GM23248 (cell line): ENCODE measurements around the gene TRAPPC12. TPM values are rescaled to one million over a fixed set of nuclear protein-coding genes. Genes with fewer than 3 reads are reported as not detected.

ENCODE experiments used
- DNase-seq: peaks from one replicate; pipeline ENCODE4 v3.0.0-alpha.2; 2015
- H2AFZ ChIP-seq: fragments of 200-600 bp; sonication (generic); 2 replicates; pipeline ENCODE4 v1.6.1; 2016; ENCODE audit warnings: antibody characterized with exemption
- H3F3A ChIP-seq: fragments of 200-600 bp; sonication (generic); 2 replicates; pipeline ENCODE4 v1.6.1; 2016; ENCODE audit warnings: mild to moderate bottlenecking, antibody characterized with exemption, mixed run types; ENCODE audit not compliant: insufficient read depth
- H3K27ac ChIP-seq: fragments of 200-600 bp; sonication (generic); 2 replicates; pipeline ENCODE4 v1.5.1; 2016; ENCODE audit warnings: mild to moderate bottlenecking
- H3K27me3 ChIP-seq: fragments of 200-600 bp; sonication (generic); replicated peaks from 2 replicates; pipeline ENCODE4 v1.6.1; 2016; ENCODE audit warnings: mild to moderate bottlenecking; ENCODE audit not compliant: insufficient read depth
- H3K36me3 ChIP-seq: fragments of 200-600 bp; sonication (generic); 2 replicates; pipeline ENCODE4 v1.6.1; 2016; ENCODE audit warnings: low read depth, mild to moderate bottlenecking
- H3K4me1 ChIP-seq: fragments of 200-600 bp; sonication (generic); 2 replicates; pipeline ENCODE4 v1.6.1; 2016; ENCODE audit warnings: mild to moderate bottlenecking; ENCODE audit not compliant: insufficient read depth
- H3K4me2 ChIP-seq: fragments of 200-600 bp; sonication (generic); one replicate; pipeline ENCODE4 v1.6.1; 2016; ENCODE audit warnings: mild to moderate bottlenecking; ENCODE audit not compliant: unreplicated experiment
- H3K4me3 ChIP-seq: fragments of 200-600 bp; sonication (generic); 2 replicates; pipeline ENCODE4 v1.5.1; 2016; ENCODE audit warnings: mild to moderate bottlenecking
- H3K79me2 ChIP-seq: fragments of 200-600 bp; sonication (generic); 2 replicates; pipeline ENCODE4 v1.6.1; 2016; ENCODE audit warnings: mild to moderate bottlenecking; ENCODE audit not compliant: insufficient read depth
- H3K9ac ChIP-seq: fragments of 200-600 bp; sonication (generic); 2 replicates; pipeline ENCODE4 v1.6.1; 2016; ENCODE audit warnings: mild to moderate bottlenecking
- H3K9me2 ChIP-seq: fragments of 200-600 bp; sonication (generic); 2 replicates; pipeline ENCODE4 v1.6.1; 2016; ENCODE audit warnings: mixed run types, mild to moderate bottlenecking, moderate library complexity; ENCODE audit not compliant: insufficient read depth
- H3K9me3 ChIP-seq: fragments of 200-600 bp; sonication (generic); one replicate; pipeline ENCODE4 v1.6.1; 2017; ENCODE audit warnings: low read depth
- H4K20me1 ChIP-seq: fragments of 200-600 bp; sonication (generic); 2 replicates; pipeline ENCODE4 v1.6.0; 2016; ENCODE audit not compliant: insufficient read depth
- EZH2 ChIP-seq: fragments of 200-600 bp; sonication (generic); IDR thresholded peaks from 2 replicates; pipeline ENCODE4 v1.6.1; 2018; ENCODE audit warnings: antibody characterized with exemption, mild to moderate bottlenecking; ENCODE audit not compliant: insufficient read depth, poor library complexity, severe bottlenecking
- EZH2phosphoT487 ChIP-seq: fragments of 200-600 bp; sonication (generic); IDR thresholded peaks from 2 replicates; pipeline ENCODE4 v1.6.1; 2018; ENCODE audit warnings: antibody characterized with exemption, moderate library complexity, mild to moderate bottlenecking, low read depth; ENCODE audit not compliant: insufficient read depth
- WGBS, 2 experiments: methylation state at CpG; one replicate each; pipeline ENCODE4 v1.1.6; 2015 to 2017; ENCODE audit warnings: low lambda C conversion rate in 2 of 2, low coverage in 1 of 2; ENCODE audit errors: missing lambda C conversion rate in 2 of 2; 5-methylcytosine and 5-hydroxymethylcytosine counted together
- in situ Hi-C: fragments of 300-500 bp; cut with MboI; formaldehyde crosslinking; loops from 2 replicates; pipeline ENCODE4 v1.15.0; 2020
- polyA plus RNA-seq: library from polyadenylated mRNA; unstranded; fragments of >200 nt; fragmentation: Nextera tagmentation; extraction: Ambion mirVana; gene quantifications from 2 replicates; pipeline ENCODE4 v1.2.1, GENCODE V29; 2016
- total RNA-seq: library from RNA; depleted of rRNA; stranded (reverse); fragments of >200 nt; shearing (Covaris generic); gene quantifications from 2 replicates; pipeline ENCODE4 v1.2.3, GENCODE V29; 2014; rRNA removed

TRAPPC12 gene
- total RNA-seq = 48.1 and 70.4 TPM in 2 replicates
- polyA plus RNA-seq = 29.3 and 30.4 TPM in 2 replicates

GRCh38 chr2:3379647-3380534 lies at the start of gene TRAPPC12:
Gene TRAPPC12, plus strand, starts transcription at chr2:3379694. Its CDS starts 7,930 bp downstream, at chr2:3387624.
- H3K9ac ChIP-seq = peak within 1 kb of the TSS; percentile 98
- peaks cover 13% of the 10 kb centered on the region for H3F3A ChIP-seq
- H3K4me3 ChIP-seq = peak within 1 kb of the TSS; percentile 93
- peaks cover 76% of the 10 kb centered on the region for H3K79me2 ChIP-seq
- H3K9me3 ChIP-seq = no peaks in the 10 kb centered on the region
- peak; percentile 96 for DNase-seq
- H3K4me2 ChIP-seq = peak within 1 kb of the TSS; percentile 85
- H3K27ac ChIP-seq = peak within 1 kb of the TSS; percentile 93
- 1% methylated on average over 49 to 50 of the region's 61 CpGs for WGBS, 2 experiments
- peaks cover 24% of the 10 kb centered on the region for H3K4me1 ChIP-seq
- peaks cover 10% of the 10 kb centered on the region; the same call in 1 of the 2 replicates for H3K36me3 ChIP-seq
- H3K9me2 ChIP-seq = no peaks in the 10 kb centered on the region
- H4K20me1 ChIP-seq = no peaks in the 10 kb centered on the region
- H2AFZ ChIP-seq = peak within 1 kb of the TSS; percentile 96
- in situ Hi-C loops = no loop called here
- no peaks in the 10 kb centered on the region for H3K27me3 ChIP-seq
- TF ChIP-seq EZH2 (no peak), EZH2phosphoT487 (no peak)

- TF ChIP-seq EZH2 (no peak), EZH2phosphoT487 (no peak)
- in situ Hi-C loops = no loop called here
- Histone ChIP-seq H3K4me3 (no peak overlapping the region), H3K9ac (no peak overlapping the region), H3K9me3 (no peaks in the 10 kb centered on the region), H3K27me3 (no peaks in the 10 kb centered on the region), H3K27ac (no peak overlapping the region), H2AFZ (no peak overlapping the region), H3K9me2 (no peaks in the 10 kb centered on the region), H4K20me1 (no peaks in the 10 kb centered on the region), H3F3A (no peaks in the 10 kb centered on the region), H3K4me2 (no peak overlapping the region), H3K79me2 (no peaks in the 10 kb centered on the region), H3K36me3 (no peaks in the 10 kb centered on the region; the same call in 1 of the 2 replicates), H3K4me1 (no peaks in the 10 kb centered on the region)
- WGBS, 2 experiments = 98 to 99% methylated on average over 8 of the region's 8 CpGs
- no peak for DNase-seq
Measured at GRCh38 chr2:3332133-3332532, 47.4 kb upstream of the TRAPPC12 start.

GRCh38 chr2:3334392-3335345 lies 44.8 kb upstream of the TRAPPC12 start:
- Histone ChIP-seq H3K9me2 (no peaks in the 10 kb centered on the region), H3K27me3 (no peaks in the 10 kb centered on the region), H3K27ac (no peak overlapping the region), H2AFZ (no peak overlapping the region), H3K79me2 (no peaks in the 10 kb centered on the region), H3K9me3 (no peaks in the 10 kb centered on the region), H3F3A (no peaks in the 10 kb centered on the region), H4K20me1 (no peaks in the 10 kb centered on the region), H3K9ac (no peak overlapping the region), H3K4me3 (no peak overlapping the region), H3K36me3 (no peaks in the 10 kb centered on the region; the same call in 1 of the 2 replicates), H3K4me2 (no peak overlapping the region), H3K4me1 (no peaks in the 10 kb centered on the region)
- 83 to 84% methylated on average over 24 of the region's 24 CpGs for WGBS, 2 experiments
- DNase-seq = no peak
- TF ChIP-seq EZH2phosphoT487 (no peak), EZH2 (no peak)
- in situ Hi-C loops = no loop called here

- no peak overlapping the region for H3K27ac ChIP-seq
- H3K9me2 ChIP-seq = no peaks in the 10 kb centered on the region
- WGBS, 2 experiments = 99 to 100% methylated on average over 2 of the region's 2 CpGs
- DNase-seq = no peak
- H3K9ac ChIP-seq = no peak overlapping the region
- H3K27me3 ChIP-seq = no peaks in the 10 kb centered on the region
- H2AFZ ChIP-seq = no peak overlapping the region
- H3K4me2 ChIP-seq = no peak overlapping the region
- TF ChIP-seq EZH2phosphoT487 = no peak
- TF ChIP-seq EZH2 = no peak
- H4K20me1 ChIP-seq = no peaks in the 10 kb centered on the region
- H3F3A ChIP-seq = no peaks in the 10 kb centered on the region
- no peak overlapping the region for H3K4me3 ChIP-seq
- in situ Hi-C loops = no loop called here
- no peaks in the 10 kb centered on the region for H3K36me3 ChIP-seq
- no peaks in the 10 kb centered on the region for H3K9me3 ChIP-seq
- no peaks in the 10 kb centered on the region for H3K79me2 ChIP-seq
- H3K4me1 ChIP-seq = no peaks in the 10 kb centered on the region
Measured at GRCh38 chr2:3336844-3337243, 42.6 kb upstream of the TRAPPC12 start.
